B cell (primary cell): Measurements from ENCODE around the gene TMEM106C. TPM values are rescaled to one million over a fixed set of nuclear protein-coding genes. Genes with fewer than 3 reads are reported as not detected.

Experiments used
- ATAC-seq: fragments of 200-7000 bp; cut with Tn5 transposase; one replicate; pipeline ENCODE4 v1.10.0; 2021; ENCODE audit warnings: low read depth, mild to moderate bottlenecking, moderate number of reproducible peaks, moderate library complexity
- CTCF ChIA-PET: fragments of 350-600 bp; sonication (Branson Sonifier 250); formaldehyde crosslinking; loops from one replicate; lab custom pipeline; 2021; ENCODE audit warnings: antibody characterized with exemption, inconsistent platforms; lab: Charles Lee
- POLR2A ChIA-PET: fragments of 350-600 bp; sonication (Branson Sonifier 250); formaldehyde crosslinking; loops from one replicate; lab custom pipeline; 2021; ENCODE audit warnings: antibody characterized with exemption; lab: Charles Lee
- DNase-seq: peaks from one replicate; pipeline ENCODE4 v3.0.0; 2013
- H2AFZ ChIP-seq: 2 replicates; pipeline ENCODE4 v1.6.1; 2012; ENCODE audit warnings: mild to moderate bottlenecking, low read depth, low read length; ENCODE audit not compliant: insufficient read depth, poor library complexity, severe bottlenecking
- H3K27ac ChIP-seq, 2 donors: 1 replicate in 1 of 2; 2 replicates in 1 of 2; pipeline ENCODE4 v1.5.1; 2012 to 2013; ENCODE audit warnings: low read length in 2 of 2, mild to moderate bottlenecking in 2 of 2, moderate library complexity in 1 of 2
- H3K27me3 ChIP-seq, 4 experiments: fragments of 200-600 bp in 1 of 4; sonication (generic) in 1 of 4; replicated peaks in 1 of 4; 1 replicate in 2 of 4; 2 replicates in 2 of 4; pipeline versions ENCODE4 v1.6.1 to v1.7.0; 2013 to 2016; ENCODE audit warnings: low read length in 3 of 4, mild to moderate bottlenecking in 2 of 4, mixed read lengths in 1 of 4, moderate library complexity in 1 of 4; ENCODE audit not compliant: insufficient read depth in 4 of 4, control insufficient read depth in 3 of 4; ENCODE audit errors: control extremely low read depth in 1 of 4
- H3K36me3 ChIP-seq, 2 experiments: replicated peaks in 1 of 2; 1 replicate in 1 of 2; 2 replicates in 1 of 2; pipeline versions ENCODE4 v1.6.1 to v1.7.1; 2013; ENCODE audit warnings: low read length in 1 of 2; ENCODE audit not compliant: insufficient read depth in 2 of 2, control insufficient read depth in 1 of 2; ENCODE audit errors: control extremely low read depth in 1 of 2, extremely low read depth in 1 of 2
- H3K4me1 ChIP-seq, 2 donors: fragments of 200-600 bp in 1 of 2; sonication (generic) in 1 of 2; 1 replicate in 1 of 2; 2 replicates in 1 of 2; pipeline versions ENCODE4 v1.5.1 to v1.6.1; 2013 to 2017; ENCODE audit warnings: low read length in 2 of 2; ENCODE audit not compliant: control insufficient read depth in 2 of 2, insufficient read depth in 2 of 2
- H3K4me2 ChIP-seq: replicated peaks from 2 replicates; pipeline ENCODE3; 2012; ENCODE audit warnings: mild to moderate bottlenecking, low read depth, low read length; ENCODE audit not compliant: poor library complexity, severe bottlenecking
- H3K4me3 ChIP-seq, 5 experiments: fragments of 200-600 bp in 1 of 5; sonication (generic) in 1 of 5; 1 replicate in 3 of 5; 2 replicates in 2 of 5; pipeline versions ENCODE4 v1.5.1 to v1.7.0; 2011 to 2016; ENCODE audit warnings: low read length in 4 of 5, mild to moderate bottlenecking in 4 of 5, low read depth in 2 of 5, control low read depth in 1 of 5, moderate library complexity in 1 of 5; ENCODE audit not compliant: insufficient read depth in 1 of 5; ENCODE audit errors: control extremely low read depth in 1 of 5, extremely low read depth in 1 of 5
- H3K79me2 ChIP-seq: fragments of 200-600 bp; sonication (generic); one replicate; pipeline ENCODE4 v1.6.0; 2016; ENCODE audit warnings: low read length; ENCODE audit not compliant: control insufficient read depth, insufficient read depth
- H3K9ac ChIP-seq: fragments of 200-600 bp; sonication (generic); 2 replicates; pipeline ENCODE4 v1.6.1; 2017; ENCODE audit warnings: mild to moderate bottlenecking, low read length, moderate library complexity
- H3K9me3 ChIP-seq, 3 donors: one replicate each; pipeline versions ENCODE4 v1.6.1 to v1.7.1; 2013; ENCODE audit warnings: low read length in 2 of 3; ENCODE audit not compliant: control insufficient read depth in 2 of 3, insufficient read depth in 1 of 3; ENCODE audit errors: control extremely low read depth in 1 of 3
- H4K20me1 ChIP-seq: 2 replicates; pipeline ENCODE4 v1.6.0; 2012; ENCODE audit warnings: mild to moderate bottlenecking, low read length; ENCODE audit not compliant: insufficient read depth, control insufficient read depth, poor library complexity, severe bottlenecking
- H3K27ac Mint-ChIP-seq: one replicate; pipeline ENCODE4 v1.8.0; 2021; ENCODE audit warnings: mixed read lengths
- H3K27me3 Mint-ChIP-seq: one replicate; pipeline ENCODE4 v1.8.0; 2021; ENCODE audit warnings: mixed read lengths
- H3K4me1 Mint-ChIP-seq: one replicate; pipeline ENCODE4 v1.8.0; 2021; ENCODE audit warnings: mixed read lengths
- H3K4me3 Mint-ChIP-seq: one replicate; pipeline ENCODE4 v1.8.0; 2021; ENCODE audit warnings: mixed read lengths
- H3K9me3 Mint-ChIP-seq: one replicate; pipeline ENCODE4 v1.8.0; 2022; ENCODE audit warnings: mixed read lengths; ENCODE audit not compliant: insufficient read depth
- CTCF ChIP-seq: fragments of 200-600 bp; IDR thresholded peaks from one replicate; pipeline ENCODE4 v1.8.0; 2022; ENCODE audit warnings: antibody characterized with exemption, mild to moderate bottlenecking
- EZH2 ChIP-seq: IDR thresholded peaks from 2 replicates; pipeline ENCODE4 v1.6.1; 2012; ENCODE audit warnings: borderline replicate concordance, low read depth, mild to moderate bottlenecking, moderate library complexity, low read length; ENCODE audit not compliant: insufficient read depth, poor library complexity, severe bottlenecking
- WGBS: methylation state at CpG from one replicate; pipeline ENCODE4 v1.1.5; 2013; ENCODE audit warnings: missing lambda C conversion rate; ENCODE audit not compliant: insufficient coverage; 5-methylcytosine and 5-hydroxymethylcytosine counted together
- intact Hi-C: fragments of 100-400 bp; cut with micrococcal nuclease; formaldehyde crosslinking; loops from one replicate; pipeline ENCODE4 v1.10.0; 2022
- polyA plus RNA-seq: library from polyadenylated mRNA; depleted of rRNA; stranded (reverse); fragments of >200 nt; gene quantifications from 2 replicates; pipeline ENCODE4 v1.2.3, GENCODE V29; 2012
- total RNA-seq, 2 donors: library from RNA; stranded (reverse); fragments of 120-200 nt in 1 of 2; gene quantifications; 1 replicate in 1 of 2; 2 replicates in 1 of 2; pipeline versions ENCODE4 v1.2.3 to v1.2.4, GENCODE V29; 2013 to 2022

Gene TMEM106C
- total and polyA plus RNA-seq, 2 donors (not counting 1 experiment from before 2014, with no cell fraction given): 37.5 to 44.2 TPM

GRCh38 chr12:47990351-47991105, 27.1 kb downstream of the TMEM106C start:
- H3K27me3 Mint-ChIP-seq: peaks cover 14% of the 10 kb centered on the region
- Histone ChIP-seq H2AFZ (peak overlapping the region; percentile 29), H3K79me2 (no peaks in the 10 kb centered on the region), H3K27me3 (peaks cover 0 to 29% (median 9%) of the 10 kb centered on the region in 4 experiments), H3K9me3 (peaks cover 0 to 4% (median 0%) of the 10 kb centered on the region in 3 donors), H3K4me1 (peaks cover 27 to 49% of the 10 kb centered on the region in 2 donors), H3K36me3 (no peaks in the 10 kb centered on the region), H3K9ac (no peak overlapping the region), H3K4me2 (peak overlapping the region; percentile 59), H4K20me1 (no peaks in the 10 kb centered on the region), H3K27ac (peak overlapping the region in 1 of 2 donors; percentile 40), H3K4me3 (no peak overlapping the region)
- H3K9me3 Mint-ChIP-seq: no peaks in the 10 kb centered on the region
- ChIA-PET POLR2A (interaction anchor here (1.3 kb wide), 1 partner anchor 115 kb away, joined by 4 read pairs; the partner anchor contains the start of gene SENP1), CTCF (interaction anchor here (0.9 kb wide), 1 partner anchor 131 kb away, joined by 3 read pairs; no protein-coding TSS in a partner anchor)
- TF ChIP-seq CTCF: no peak
- no peak for TF ChIP-seq EZH2
- peak overlapping the region; percentile 39 for H3K4me3 Mint-ChIP-seq
- ATAC-seq: peak; percentile 95
- intact Hi-C loops: loop anchor here (1.0 kb wide), 1 partner anchor 27 kb away; the partner anchor contains the start of gene TMEM106C
- peak; percentile 87 for DNase-seq
- peak overlapping the region; percentile 74 for H3K27ac Mint-ChIP-seq
- peaks cover 38% of the 10 kb centered on the region for H3K4me1 Mint-ChIP-seq
- WGBS: 29% methylated on average over 4 of the region's 7 CpGs
